A549 (cell line): ENCODE measurements around the gene NTRK2. TPM values are rescaled to one million over a fixed set of nuclear protein-coding genes. Genes with fewer than 3 reads are reported as not detected.

Source experiments
- ATAC-seq, 2 experiments: fragments of 200-7000 bp in 1 of 2; fragments of >200 bp in 1 of 2; cut with Nextera tagmentation in 1 of 2; cut with Tn5 transposase in 1 of 2; 3 replicates each; pipeline versions ENCODE4 v1.8.0 to v1.9.1; 2018 to 2020; ENCODE audit warnings: mild to moderate bottlenecking in 1 of 2, moderate library complexity in 1 of 2
- CTCF ChIA-PET: fragments of 300-600 bp; sonication (Branson Sonifier 250); formaldehyde crosslinking; extraction: SDS; loops from one replicate; lab custom pipeline; 2021; ENCODE audit warnings: antibody characterized with exemption, inconsistent platforms; lab: Yijun Ruan, JAX
- POLR2A ChIA-PET: fragments of 350-600 bp; formaldehyde crosslinking; extraction: SDS; loops from one replicate; lab custom pipeline; 2021; ENCODE audit warnings: antibody characterized with exemption, inconsistent platforms; lab: Yijun Ruan, JAX
- DNase-seq, 2 experiments: peaks; one replicate each; pipeline versions ENCODE4 v3.0.0 to v3.0.0-alpha.2; 2011 to 2016; ENCODE audit warnings: low read depth in 1 of 2, low spot score in 1 of 2
- FAIRE-seq: peaks from 2 replicates; lab custom pipeline; 2011; peaks lifted over from hg19 to GRCh38; lab: Jason Lieb, UNC
- H3K27ac ChIP-seq, 2 experiments: fragments of >200 bp; sonication (Bioruptor Twin); formaldehyde crosslinking; 3 replicates each; pipeline ENCODE4 v1.5.1; 2016 to 2017
- H3K4me1 ChIP-seq: fragments of >200 bp; sonication (Bioruptor Twin); formaldehyde crosslinking; 3 replicates; pipeline ENCODE4 v1.6.1; 2016
- H3K4me2 ChIP-seq: fragments of >200 bp; sonication (Bioruptor Twin); formaldehyde crosslinking; 3 replicates; pipeline ENCODE4 v1.6.1; 2016
- H3K4me3 ChIP-seq: fragments of >200 bp; sonication (Bioruptor Twin); formaldehyde crosslinking; 3 replicates; pipeline ENCODE4 v1.5.1; 2016
- H3K9me3 ChIP-seq: fragments of >200 bp; sonication (Bioruptor Twin); formaldehyde crosslinking; 3 replicates; pipeline ENCODE4 v1.6.1; 2016
- CBX2 ChIP-seq: fragments of 200-600 bp; sonication (generic); IDR thresholded peaks from 2 replicates; pipeline ENCODE4 v1.6.1; 2016; ENCODE audit warnings: low read depth, mild to moderate bottlenecking, borderline replicate concordance
- CEBPB ChIP-seq, 2 experiments: fragments of >200 bp in 1 of 2; sonication (Bioruptor Twin) in 1 of 2; formaldehyde crosslinking in 1 of 2; IDR thresholded peaks; 2 replicates each; pipeline ENCODE4 v1.6.1; 2012 to 2016
- EHF ChIP-seq: fragments of 250-450 bp; sonication (Bioruptor Pico); IDR thresholded peaks from 2 replicates; pipeline ENCODE4 v1.5.0; 2020; ENCODE audit warnings: mild to moderate bottlenecking
- ESRRA ChIP-seq: fragments of 150-350 bp; IDR thresholded peaks from 2 replicates; pipeline ENCODE4 v1.6.1; 2014; ENCODE audit warnings: mild to moderate bottlenecking, low read length, borderline replicate concordance
- FOSB ChIP-seq: fragments of 250-450 bp; sonication (Bioruptor Pico); IDR thresholded peaks from 2 replicates; pipeline ENCODE4 v1.5.0; 2020; ENCODE audit warnings: mild to moderate bottlenecking, moderate library complexity
- FOSL2 ChIP-seq, 2 experiments: fragments of 450-650 bp in 1 of 2; fragments of >200 bp in 1 of 2; sonication (Bioruptor Twin) in 1 of 2; formaldehyde crosslinking; IDR thresholded peaks; 2 replicates each; pipeline versions ENCODE4 v1.5.0 to v1.6.1; 2016 to 2020; ENCODE audit warnings: mild to moderate bottlenecking in 1 of 2, moderate library complexity in 1 of 2
- HEYL ChIP-seq: fragments of 250-450 bp; sonication (Bioruptor Pico); IDR thresholded peaks from 2 replicates; pipeline ENCODE4 v1.8.0; 2021; ENCODE audit warnings: mild to moderate bottlenecking, moderate library complexity
- HOXB13 ChIP-seq: fragments of 250-450 bp; sonication (Bioruptor Pico); IDR thresholded peaks from 2 replicates; pipeline ENCODE4 v1.5.0; 2020; ENCODE audit warnings: low read depth, mild to moderate bottlenecking, moderate library complexity
- JUNB ChIP-seq: fragments of >200 bp; sonication (Bioruptor Twin); formaldehyde crosslinking; IDR thresholded peaks from 2 replicates; pipeline ENCODE4 v1.6.1; 2016
- MAZ ChIP-seq: fragments of 150-350 bp; IDR thresholded peaks from 2 replicates; pipeline ENCODE4 v1.6.1; 2014; ENCODE audit warnings: antibody characterized with exemption, low read depth, low read length, borderline replicate concordance
- MYC ChIP-seq: IDR thresholded peaks from 2 replicates; pipeline ENCODE4 v1.6.1; 2012; ENCODE audit warnings: mild to moderate bottlenecking, inconsistent platforms, low read length, improper control_type of control experiment, borderline replicate concordance
- NR3C1 ChIP-seq: fragments of >200 bp; sonication (Bioruptor Twin); formaldehyde crosslinking; IDR thresholded peaks from 3 replicates; pipeline ENCODE4 v1.6.1; 2017
- POLR2A ChIP-seq: IDR thresholded peaks from 2 replicates; pipeline ENCODE4 v1.6.1; 2012; ENCODE audit warnings: mild to moderate bottlenecking, low read length
- RAD21 ChIP-seq, 2 experiments: fragments of >200 bp in 1 of 2; sonication (Bioruptor Twin) in 1 of 2; formaldehyde crosslinking in 1 of 2; IDR thresholded peaks in 1 of 2; conservative IDR thresholded peaks in 1 of 2; 2 replicates in 1 of 2; 3 replicates in 1 of 2; pipeline ENCODE4 v1.6.1; 2012 to 2018; ENCODE audit warnings: inconsistent platforms in 1 of 2
- RARB ChIP-seq: fragments of 250-450 bp; sonication (Bioruptor Pico); IDR thresholded peaks from 2 replicates; pipeline ENCODE4 v1.8.0; 2021; ENCODE audit warnings: mild to moderate bottlenecking, moderate library complexity
- TP53 ChIP-seq: fragments of 250-450 bp; sonication (Bioruptor Pico); IDR thresholded peaks from 2 replicates; pipeline ENCODE4 v1.5.0; 2021; ENCODE audit warnings: mild to moderate bottlenecking, moderate library complexity
- ZFP36 ChIP-seq: fragments of 450-650 bp; IDR thresholded peaks from 2 replicates; pipeline ENCODE4 v1.6.1; 2014; ENCODE audit warnings: borderline replicate concordance; ENCODE audit not compliant: partially characterized antibody
- ZNF302 ChIP-seq: fragments of 250-450 bp; sonication (Bioruptor Pico); IDR thresholded peaks from 2 replicates; pipeline ENCODE4 v1.9.0; 2021; ENCODE audit warnings: inconsistent platforms, mild to moderate bottlenecking, moderate library complexity
- ZSCAN20 ChIP-seq: fragments of 250-450 bp; sonication (Bioruptor Pico); IDR thresholded peaks from 2 replicates; pipeline ENCODE4 v1.8.0; 2022; ENCODE audit warnings: mild to moderate bottlenecking, moderate library complexity
- WGBS: methylation state at CpG from one replicate; pipeline ENCODE4 v1.1.6; 2017; ENCODE audit errors: missing lambda C conversion rate; 5-methylcytosine and 5-hydroxymethylcytosine counted together
- polyA plus RNA-seq, 4 experiments: library from polyadenylated mRNA; depleted of rRNA in 3 of 4; stranded (reverse); fragments of >200 nt; fragmentation: RNase III in 1 of 4; extraction: RNeasy Plus Mini Kit Qiagen cat#74134 plus additional on column Dnase treatment in 1 of 4; gene quantifications; 2 replicates in 3 of 4; 3 replicates in 1 of 4; pipeline ENCODE4 v1.2.3, GENCODE V29; 2011 to 2017
- TF ChIP-seq, protein P1 (sequence below): fragments of 450-650 bp; IDR thresholded peaks from 2 replicates; pipeline ENCODE4 v1.6.1; 2014; ENCODE audit warnings: antibody characterized with exemption
- TF ChIP-seq, protein P2 (sequence below): fragments of 200-600 bp; sonication (generic); IDR thresholded peaks from 2 replicates; pipeline ENCODE4 v1.6.1; 2016; ENCODE audit warnings: antibody characterized with exemption, mild to moderate bottlenecking, moderate library complexity
- TF ChIP-seq, protein P3 (sequence below): IDR thresholded peaks from 2 replicates; pipeline ENCODE4 v1.6.1; 2012; ENCODE audit warnings: low read depth, borderline replicate concordance
- TF ChIP-seq, protein P4 (sequence below): fragments of 250-450 bp; sonication (Bioruptor Pico); IDR thresholded peaks from 2 replicates; pipeline ENCODE4 v1.5.0; 2020; ENCODE audit warnings: low read depth, mild to moderate bottlenecking, moderate library complexity
- TF ChIP-seq, protein P5 (sequence below): IDR thresholded peaks from 2 replicates; pipeline ENCODE4 v1.6.1; 2012

NTRK2 gene
- polyA plus RNA-seq, 2 of the 4 experiments (the other 2 are of a cell fraction), result 0.03 TPM

DNA sequence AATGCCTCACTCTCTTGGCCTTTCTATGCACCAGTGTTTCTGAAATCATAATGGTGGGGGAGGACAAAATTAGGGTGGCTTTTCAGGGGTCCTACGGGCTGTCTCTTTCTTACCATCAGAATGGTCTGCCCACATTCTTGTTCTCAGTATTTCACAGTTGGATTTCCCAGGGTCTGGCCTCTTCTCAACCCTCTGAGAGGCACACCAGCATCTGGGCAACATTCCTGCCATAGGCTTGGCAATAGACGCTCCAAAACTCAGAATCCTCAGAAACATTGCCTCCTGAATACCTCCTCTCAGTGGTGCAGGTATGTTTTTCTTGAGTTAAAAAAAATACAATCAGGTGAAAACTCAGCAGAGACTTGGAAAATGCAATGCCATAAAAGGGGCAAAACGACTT, 358.3 kb downstream of the NTRK2 start:
- WGBS, result 10% methylated on average over 3 of the region's 3 CpGs
- ATAC-seq (no peak), FAIRE-seq (no peak), DNase-seq (no peak)
- TF ChIP-seq, protein P1, sequence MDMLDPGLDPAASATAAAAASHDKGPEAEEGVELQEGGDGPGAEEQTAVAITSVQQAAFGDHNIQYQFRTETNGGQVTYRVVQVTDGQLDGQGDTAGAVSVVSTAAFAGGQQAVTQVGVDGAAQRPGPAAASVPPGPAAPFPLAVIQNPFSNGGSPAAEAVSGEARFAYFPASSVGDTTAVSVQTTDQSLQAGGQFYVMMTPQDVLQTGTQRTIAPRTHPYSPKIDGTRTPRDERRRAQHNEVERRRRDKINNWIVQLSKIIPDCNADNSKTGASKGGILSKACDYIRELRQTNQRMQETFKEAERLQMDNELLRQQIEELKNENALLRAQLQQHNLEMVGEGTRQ, result no peak
- no peak for TF ChIP-seq CBX2
- TF ChIP-seq ZSCAN20 (CRISPR knock-in tag), result no peak
- TF ChIP-seq, protein P2, sequence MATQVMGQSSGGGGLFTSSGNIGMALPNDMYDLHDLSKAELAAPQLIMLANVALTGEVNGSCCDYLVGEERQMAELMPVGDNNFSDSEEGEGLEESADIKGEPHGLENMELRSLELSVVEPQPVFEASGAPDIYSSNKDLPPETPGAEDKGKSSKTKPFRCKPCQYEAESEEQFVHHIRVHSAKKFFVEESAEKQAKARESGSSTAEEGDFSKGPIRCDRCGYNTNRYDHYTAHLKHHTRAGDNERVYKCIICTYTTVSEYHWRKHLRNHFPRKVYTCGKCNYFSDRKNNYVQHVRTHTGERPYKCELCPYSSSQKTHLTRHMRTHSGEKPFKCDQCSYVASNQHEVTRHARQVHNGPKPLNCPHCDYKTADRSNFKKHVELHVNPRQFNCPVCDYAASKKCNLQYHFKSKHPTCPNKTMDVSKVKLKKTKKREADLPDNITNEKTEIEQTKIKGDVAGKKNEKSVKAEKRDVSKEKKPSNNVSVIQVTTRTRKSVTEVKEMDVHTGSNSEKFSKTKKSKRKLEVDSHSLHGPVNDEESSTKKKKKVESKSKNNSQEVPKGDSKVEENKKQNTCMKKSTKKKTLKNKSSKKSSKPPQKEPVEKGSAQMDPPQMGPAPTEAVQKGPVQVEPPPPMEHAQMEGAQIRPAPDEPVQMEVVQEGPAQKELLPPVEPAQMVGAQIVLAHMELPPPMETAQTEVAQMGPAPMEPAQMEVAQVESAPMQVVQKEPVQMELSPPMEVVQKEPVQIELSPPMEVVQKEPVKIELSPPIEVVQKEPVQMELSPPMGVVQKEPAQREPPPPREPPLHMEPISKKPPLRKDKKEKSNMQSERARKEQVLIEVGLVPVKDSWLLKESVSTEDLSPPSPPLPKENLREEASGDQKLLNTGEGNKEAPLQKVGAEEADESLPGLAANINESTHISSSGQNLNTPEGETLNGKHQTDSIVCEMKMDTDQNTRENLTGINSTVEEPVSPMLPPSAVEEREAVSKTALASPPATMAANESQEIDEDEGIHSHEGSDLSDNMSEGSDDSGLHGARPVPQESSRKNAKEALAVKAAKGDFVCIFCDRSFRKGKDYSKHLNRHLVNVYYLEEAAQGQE, result no peak
- TF ChIP-seq, protein P3, sequence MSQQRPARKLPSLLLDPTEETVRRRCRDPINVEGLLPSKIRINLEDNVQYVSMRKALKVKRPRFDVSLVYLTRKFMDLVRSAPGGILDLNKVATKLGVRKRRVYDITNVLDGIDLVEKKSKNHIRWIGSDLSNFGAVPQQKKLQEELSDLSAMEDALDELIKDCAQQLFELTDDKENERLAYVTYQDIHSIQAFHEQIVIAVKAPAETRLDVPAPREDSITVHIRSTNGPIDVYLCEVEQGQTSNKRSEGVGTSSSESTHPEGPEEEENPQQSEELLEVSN, result no peak
- no peak for TF ChIP-seq ZNF302 (CRISPR knock-in tag)
- TF ChIP-seq POLR2A, result no peak
- no peak for TF ChIP-seq HOXB13
- no peak for TF ChIP-seq TP53 (CRISPR knock-in tag)
- no peak for TF ChIP-seq NR3C1
- Histone ChIP-seq H3K4me3 (no peak overlapping the region), H3K4me1 (no peaks in the 10 kb centered on the region), H3K9me3 (no peaks in the 10 kb centered on the region; the same call in 2 of the 3 replicates), H3K27ac (no peak overlapping the region), H3K4me2 (no peak overlapping the region)
- POLR2A ChIA-PET, result no interaction called here
- CTCF ChIA-PET, result no interaction called here

DNA sequence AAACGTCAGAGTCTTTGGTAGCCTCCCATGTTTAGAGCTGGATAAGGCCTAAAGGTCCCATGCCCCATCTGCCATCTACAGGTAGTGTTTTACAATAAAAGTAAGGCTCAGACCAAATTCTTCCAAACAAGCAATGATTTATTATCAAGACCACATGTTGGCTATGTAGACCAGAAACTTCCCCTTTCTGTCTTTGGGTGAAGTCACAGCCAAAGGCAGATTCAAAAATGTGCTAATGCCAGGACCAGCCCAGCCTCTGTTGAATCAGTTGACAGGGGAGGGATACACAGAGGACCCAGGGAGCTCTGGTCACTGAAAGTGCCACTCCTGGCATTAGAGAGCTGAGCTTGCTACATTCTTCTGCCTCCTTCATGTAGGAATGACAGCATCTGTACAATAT, 360.8 kb downstream of the NTRK2 start:
- FAIRE-seq (no peak), DNase-seq (no peak), ATAC-seq (no peak)
- ChIA-PET CTCF (interaction anchor here (0.7 kb wide), 1 partner anchor 1665 kb away, joined by 3 read pairs; no protein-coding TSS in a partner anchor), POLR2A (no interaction called here)
- Histone ChIP-seq H3K4me3 (no peak overlapping the region), H3K27ac (no peak overlapping the region), H3K4me2 (no peak overlapping the region), H3K9me3 (no peaks in the 10 kb centered on the region; the same call in 2 of the 3 replicates), H3K4me1 (no peaks in the 10 kb centered on the region)
- TF ChIP-seq MAZ, result no peak
- TF ChIP-seq RARB, result no peak
- 0% methylated on average over 1 of the region's 1 CpG for WGBS

DNA sequence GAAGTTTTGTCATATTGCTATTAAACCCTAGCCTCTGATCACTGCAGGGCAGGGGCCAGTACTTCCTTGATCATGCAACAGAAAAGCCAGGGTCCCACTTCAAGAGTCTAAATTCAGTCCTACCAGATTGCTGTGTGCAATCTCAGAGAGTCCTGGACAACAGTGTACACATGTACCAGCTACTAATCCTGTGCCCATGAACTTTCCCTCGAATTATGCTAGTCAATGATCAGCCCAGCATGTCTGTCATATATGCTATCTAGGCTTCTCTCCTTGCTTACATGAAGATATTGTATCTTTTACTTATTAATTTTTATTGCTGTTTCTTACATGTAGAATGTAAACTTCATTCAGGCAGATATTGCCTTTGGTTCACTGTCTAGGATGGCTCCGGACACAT, 367.0 kb downstream of the NTRK2 start:
- Histone ChIP-seq H3K4me1 (no peaks in the 10 kb centered on the region), H3K4me2 (no peak overlapping the region), H3K9me3 (no peaks in the 10 kb centered on the region; the same call in 2 of the 3 replicates), H3K4me3 (no peak overlapping the region), H3K27ac (no peak overlapping the region)
- TF ChIP-seq FOSL2 (IDR thresholded peaks at IDR 0.05) (no peak), FOSL2 (CRISPR knock-in tag; IDR thresholded peaks at IDR 0.05) (no peak), ZFP36 (no peak), EHF (CRISPR knock-in tag) (no peak), FOSB (CRISPR knock-in tag) (no peak), MYC (no peak), CEBPB (IDR thresholded peaks at IDR 0.05) (no peak), RAD21 (conservative IDR thresholded peaks at IDR 0.05 in 1 of 2, IDR thresholded peaks at IDR 0.05 in 1 of 2) (no peak), CBX2 (no peak), JUNB (no peak), RARB (no peak), ZNF302 (CRISPR knock-in tag) (no peak), ESRRA (no peak), HEYL (CRISPR knock-in tag) (no peak)
- TF ChIP-seq, protein P3, result no peak
- TF ChIP-seq, protein P4, sequence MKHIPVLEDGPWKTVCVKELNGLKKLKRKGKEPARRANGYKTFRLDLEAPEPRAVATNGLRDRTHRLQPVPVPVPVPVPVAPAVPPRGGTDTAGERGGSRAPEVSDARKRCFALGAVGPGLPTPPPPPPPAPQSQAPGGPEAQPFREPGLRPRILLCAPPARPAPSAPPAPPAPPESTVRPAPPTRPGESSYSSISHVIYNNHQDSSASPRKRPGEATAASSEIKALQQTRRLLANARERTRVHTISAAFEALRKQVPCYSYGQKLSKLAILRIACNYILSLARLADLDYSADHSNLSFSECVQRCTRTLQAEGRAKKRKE (CRISPR knock-in tag), result no peak
- TF ChIP-seq, protein P5, sequence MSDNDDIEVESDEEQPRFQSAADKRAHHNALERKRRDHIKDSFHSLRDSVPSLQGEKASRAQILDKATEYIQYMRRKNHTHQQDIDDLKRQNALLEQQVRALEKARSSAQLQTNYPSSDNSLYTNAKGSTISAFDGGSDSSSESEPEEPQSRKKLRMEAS, result no peak
- WGBS, result 40% methylated on average over 2 of the region's 2 CpGs
- FAIRE-seq (no peak), DNase-seq (no peak), ATAC-seq (no peak)
- CTCF ChIA-PET, result interaction anchor here (1.0 kb wide), 1 partner anchor 82 kb away, joined by 3 read pairs; no protein-coding TSS in a partner anchor
- POLR2A ChIA-PET, result no interaction called here
